ENCODE results near the gene BAD. TPM values are rescaled to one million over a fixed set of nuclear protein-coding genes. Genes with fewer than 3 reads are reported as not detected.

Gene BAD
- total RNA-seq, 1 experiment from 2014 or later, result 23.3 TPM

GRCh38 chr11:64306876-64307622 is 22.6 kb upstream of the BAD start:
- Histone ChIP-seq H4K8ac (replicated peaks; ENCODE audit: insufficient read length, low read depth, low read length) (no peak overlapping the region), H3K14ac (ENCODE audit: insufficient read depth, low read length) (no peak overlapping the region), H3K79me1 (ENCODE audit: insufficient read depth, low read depth, low read length, poor library complexity, severe bottlenecking) (peaks cover 5% of the 10 kb centered on the region), H2BK20ac (ENCODE audit: low read depth, low read length, poor library complexity, severe bottlenecking) (no peak overlapping the region), H4K91ac (ENCODE audit: insufficient read length, low read depth, low read length) (no peak overlapping the region), H2BK12ac (ENCODE audit: insufficient read length, low read depth, low read length) (no peak overlapping the region), H3K79me2 (ENCODE audit: insufficient read depth, low read length) (peaks cover 3% of the 10 kb centered on the region; the same call in 1 of the 2 replicates), H2AK5ac (ENCODE audit: insufficient read length, low read length) (no peak overlapping the region), H3T11ph (ENCODE audit: low read length) (no peak overlapping the region), H3K9ac (ENCODE audit: extremely low read depth, insufficient read length, low read length) (no peak overlapping the region), H3K23me2 (ENCODE audit: insufficient read length, low read depth, low read length, poor library complexity, severe bottlenecking) (peaks cover 10% of the 10 kb centered on the region), H3K27ac (ENCODE audit: insufficient read length, low read depth, low read length) (no peak overlapping the region), H3K4me2 (ENCODE audit: insufficient read depth, insufficient read length, low read length) (peak overlapping the region; percentile 87), H2BK120ac (ENCODE audit: low read depth, low read length, poor library complexity, severe bottlenecking) (no peak overlapping the region), H3K23ac (ENCODE audit: insufficient read length, low read depth, low read length) (no peak overlapping the region), H4K5ac (ENCODE audit: insufficient read length, low read depth, low read length) (no peak overlapping the region), H2BK15ac (ENCODE audit: low read depth, low read length) (no peak overlapping the region), H3K4ac (ENCODE audit: low read depth, low read length) (no peak overlapping the region), H3K56ac (ENCODE audit: insufficient read length, low read depth, low read length) (no peak overlapping the region), H3K9me3 (ENCODE audit: control insufficient read depth, low read depth, low read length) (no peaks in the 10 kb centered on the region), H3K27me3 (ENCODE audit: insufficient read depth, low read length) (no peaks in the 10 kb centered on the region), H4K20me1 (ENCODE audit: control insufficient read depth, insufficient read depth, insufficient read length) (no peaks in the 10 kb centered on the region), H3K4me1 (ENCODE audit: insufficient read depth, low read length) (peaks cover 2% of the 10 kb centered on the region; the same call in 1 of the 2 replicates), H3K18ac (ENCODE audit: insufficient read length, low read depth, low read length) (no peak overlapping the region), H2BK5ac (ENCODE audit: insufficient read length, low read length) (no peak overlapping the region), H2AFZ (ENCODE audit: low read length) (no peak overlapping the region)
- no peak for TF ChIP-seq CTCF (conservative IDR thresholded peaks at IDR 0.05)
- Mint-ChIP-seq H3K9me3 (no peaks in the 10 kb centered on the region), H3K27me3 (ENCODE audit: low read depth) (peaks cover 16% of the 10 kb centered on the region), H3K4me3 (peak overlapping the region; percentile 90 to 92), H3K36me3 (ENCODE audit: insufficient read depth in 1 of 3, low read depth in 3 of 3) (peaks cover 6 to 9% (median 7%) of the 10 kb centered on the region in 3 experiments; a peak in 5 of 7 replicates), H3K4me1 (peaks cover 13% of the 10 kb centered on the region in 2 experiments), H3K27ac (no peak overlapping the region; a peak in 1 of 7 replicates)
- DNase-seq, result no peak
- no CpG with 5 or more reads among the region's 15 CpGs for WGBS (ENCODE audit: extremely low coverage, insufficient read length, low lambda C conversion rate)
